NB4 (cell line): ENCODE measurements around the gene CCDC137.

ENCODE experiments used
- DNase-seq: peaks from one replicate; pipeline ENCODE4 v3.0.0; 2010; ENCODE audit warnings: low read depth
- H3K4me3 ChIP-seq: one replicate; pipeline ENCODE4 v1.5.1; 2011; ENCODE audit warnings: mild to moderate bottlenecking, low read depth, low read length, moderate library complexity
- CTCF ChIP-seq: IDR thresholded peaks from one replicate; pipeline ENCODE4 v1.5.1; 2012; ENCODE audit warnings: low read depth, low read length
- MAX ChIP-seq: IDR thresholded peaks from 2 replicates; pipeline ENCODE4 v1.6.1; 2011; ENCODE audit warnings: low read depth, low read length
- MYC ChIP-seq: IDR thresholded peaks from 2 replicates; pipeline ENCODE4 v1.6.1; 2011; ENCODE audit warnings: low read depth, low read length
- POLR2A ChIP-seq: IDR thresholded peaks from 2 replicates; pipeline ENCODE4 v1.6.1; 2011; ENCODE audit warnings: mild to moderate bottlenecking; ENCODE audit not compliant: insufficient read length; ENCODE audit errors: extremely low read depth

CCDC137 gene

GRCh38 chr17:81700353-81701287 is 34.1 kb downstream of the CCDC137 start:
- DNase-seq = no peak
- H3K4me3 ChIP-seq = no peak overlapping the region
- no peak for TF ChIP-seq CTCF
- no peak for TF ChIP-seq POLR2A
- no peak for TF ChIP-seq MYC
- TF ChIP-seq MAX = no peak

- DNase-seq = peak; percentile 57
- TF ChIP-seq CTCF (peak; percentile 22), MAX (no peak), MYC (no peak)
- H3K4me3 ChIP-seq = peak overlapping the region; percentile 95
These were observed 34.9 kb downstream of the CCDC137 start for GRCh38 chr17:81701288-81702071.

- peak; percentile 96 for DNase-seq
- TF ChIP-seq MYC (peak; percentile 97), MAX (peak; percentile 88), POLR2A (peak; percentile 95), CTCF (no peak)
- H3K4me3 ChIP-seq = peak within 1 kb of the TSS; percentile 95
These were observed 36.6 kb downstream of the CCDC137 start, which contains the start of gene MRPL12 for GRCh38 chr17:81702934-81703746. TSS of gene MRPL12 (plus strand) at chr17:81703367. CDS start at chr17:81703502, 135 bp downstream.

- peak; percentile 42 for DNase-seq
- no peak for TF ChIP-seq CTCF
- peak; percentile 71 for TF ChIP-seq MAX
- peak overlapping the region; percentile 95 for H3K4me3 ChIP-seq
These were observed 37.5 kb downstream of the CCDC137 start for GRCh38 chr17:81703747-81704654.
